ENCODE results near the gene MRGPRX1. TPM values are rescaled to one million over a fixed set of nuclear protein-coding genes. Genes with fewer than 3 reads are reported as not detected.

The MRGPRX1 gene
- total RNA-seq, 2 donors from 2014 or later = not detected

GRCh38 chr11:18972336-18972735 lies 33.1 kb upstream of the MRGPRX1 start:
- WGBS, 2 donors = 74 to 83% methylated on average over 16 of the region's 16 CpGs
- Histone ChIP-seq H3K4me1 (no peaks in the 10 kb centered on the region), H3K27ac (no peak overlapping the region), H3K4me3 (no peak overlapping the region), H3K9me3 (no peaks in the 10 kb centered on the region), H3K36me3 (replicated peaks in 1 of 2; ENCODE audit: insufficient read depth in 1 of 2, low read depth in 2 of 2) (no peaks in the 10 kb centered on the region), H3K27me3 (no peaks in the 10 kb centered on the region)
- no peak for ATAC-seq
- no peak for DNase-seq
- intact Hi-C loops (cut with DNase I) = no loop called here
- TF ChIP-seq POLR2A (IDR thresholded peaks at IDR 0.05) = no peak
- TF ChIP-seq CTCF (IDR thresholded peaks at IDR 0.05) = no peak

- no peaks in the 10 kb centered on the region for H3K36me3 ChIP-seq (replicated peaks in 1 of 2; ENCODE audit: insufficient read depth in 1 of 2, low read depth in 2 of 2)
- DNase-seq (no peak), ATAC-seq (no peak)
- no peak overlapping the region for H3K27ac ChIP-seq
- H3K9me3 ChIP-seq = no peaks in the 10 kb centered on the region
- no peaks in the 10 kb centered on the region for H3K27me3 ChIP-seq
- H3K4me3 ChIP-seq = no peak overlapping the region
- intact Hi-C loops (cut with DNase I) = no loop called here
- no peaks in the 10 kb centered on the region for H3K4me1 ChIP-seq
- TF ChIP-seq POLR2A (IDR thresholded peaks at IDR 0.05) (no peak), CTCF (IDR thresholded peaks at IDR 0.05) (no peak)
- 57 to 73% methylated on average over 3 of the region's 3 CpGs for WGBS, 2 donors
Measured at GRCh38 chr11:18969720-18970119, 30.5 kb upstream of the MRGPRX1 start.

- 22 to 38% methylated on average over 1 of the region's 1 CpG for WGBS, 2 donors
- Histone ChIP-seq H3K27me3 (no peaks in the 10 kb centered on the region), H3K27ac (no peak overlapping the region), H3K4me1 (no peaks in the 10 kb centered on the region), H3K36me3 (replicated peaks in 1 of 2; ENCODE audit: insufficient read depth in 1 of 2, low read depth in 2 of 2) (no peaks in the 10 kb centered on the region), H3K9me3 (no peaks in the 10 kb centered on the region), H3K4me3 (no peak overlapping the region)
- ATAC-seq = no peak
- intact Hi-C loops (cut with DNase I) = no loop called here
- no peak for DNase-seq
- TF ChIP-seq CTCF (IDR thresholded peaks at IDR 0.05) (no peak), POLR2A (IDR thresholded peaks at IDR 0.05) (no peak)
Measured at GRCh38 chr11:18958221-18958910, 19.2 kb upstream of the MRGPRX1 start.

- no peak for DNase-seq
- Histone ChIP-seq H3K4me1 (no peaks in the 10 kb centered on the region), H3K36me3 (replicated peaks in 1 of 2; ENCODE audit: insufficient read depth in 1 of 2, low read depth in 2 of 2) (no peaks in the 10 kb centered on the region), H3K27me3 (no peaks in the 10 kb centered on the region), H3K27ac (no peak overlapping the region), H3K9me3 (no peaks in the 10 kb centered on the region), H3K4me3 (no peak overlapping the region)
- ATAC-seq = no peak
- 77 to 78% methylated on average over 16 of the region's 16 CpGs for WGBS, 2 donors
- intact Hi-C loops (cut with DNase I) = no loop called here
- TF ChIP-seq CTCF (IDR thresholded peaks at IDR 0.05) = no peak
- no peak for TF ChIP-seq POLR2A (IDR thresholded peaks at IDR 0.05)
Measured at GRCh38 chr11:18956630-18957029, 17.4 kb upstream of the MRGPRX1 start.
